Medulla oblongata (tissue), 1 donor: ENCODE measurements around the gene CRB3.

Experiments
- DNase-seq: peaks from one replicate; pipeline ENCODE4 v3.0.0-alpha.2; 2015; ENCODE audit errors: extremely low spot score

The CRB3 gene

DNA sequence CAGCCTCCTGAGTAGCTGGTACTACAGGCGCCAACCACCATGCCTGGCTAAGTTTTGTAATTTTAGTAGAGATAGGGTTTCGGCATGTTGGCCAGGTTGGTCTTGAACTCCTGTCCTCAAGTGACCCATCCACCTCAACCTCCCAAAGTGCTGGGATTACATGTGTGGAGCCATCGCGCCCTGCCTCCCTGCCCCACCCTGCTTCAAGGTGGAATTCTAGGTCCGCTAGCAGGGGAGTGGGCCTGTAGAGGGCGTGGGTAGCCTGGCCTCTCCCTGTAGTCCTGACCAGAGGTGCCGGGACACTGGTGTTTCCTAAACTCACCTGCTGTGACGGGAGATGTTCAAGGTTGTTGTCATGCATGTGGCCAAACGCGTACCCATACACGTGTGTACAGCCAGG, 30.9 kb upstream of the CRB3 start:
- no peak for DNase-seq

- DNase-seq: no peak
Observed at GRCh38 chr19:6433663-6434062, 30.4 kb upstream of the CRB3 start, which contains the start of gene SLC25A41. TSS of gene SLC25A41 (minus strand) at chr19:6433763. CDS start at chr19:6433693, 70 bp downstream.

- no peak for DNase-seq
Observed at GRCh38 chr19:6439743-6440142, 24.3 kb upstream of the CRB3 start.

GRCh38 chr19:6440905-6441304, 23.2 kb upstream of the CRB3 start:
- DNase-seq: no peak

DNA sequence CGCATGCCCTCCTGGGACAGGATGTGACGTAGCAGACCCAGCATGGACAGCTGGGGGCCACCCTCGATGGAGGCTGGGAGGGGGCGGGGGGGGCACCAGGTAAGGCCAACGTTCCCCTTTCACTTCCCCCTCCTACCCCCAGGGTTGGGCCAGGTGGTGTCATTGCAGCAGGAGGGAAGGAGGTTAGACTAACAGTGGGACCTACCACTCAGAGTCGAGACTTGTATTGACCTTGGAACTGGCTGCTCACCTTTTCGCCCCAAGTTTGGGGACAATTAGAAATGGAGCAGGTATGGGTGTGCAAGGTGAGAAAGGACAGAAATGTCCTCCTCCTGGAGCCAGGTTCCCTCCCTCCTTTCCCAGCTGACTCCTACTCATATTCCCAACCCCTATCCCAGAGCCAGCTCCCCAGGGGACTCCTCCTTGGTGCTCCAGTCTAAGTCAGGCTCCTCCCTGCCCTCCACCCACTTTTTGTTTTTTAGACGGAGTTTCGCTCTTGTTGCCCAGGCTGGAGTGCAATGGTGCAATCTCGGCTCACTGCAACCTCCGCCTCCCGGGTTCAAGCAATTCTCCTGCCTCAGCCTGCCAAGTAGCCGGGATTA, 21.9 kb upstream of the CRB3 start:
- DNase-seq: no peak

DNA sequence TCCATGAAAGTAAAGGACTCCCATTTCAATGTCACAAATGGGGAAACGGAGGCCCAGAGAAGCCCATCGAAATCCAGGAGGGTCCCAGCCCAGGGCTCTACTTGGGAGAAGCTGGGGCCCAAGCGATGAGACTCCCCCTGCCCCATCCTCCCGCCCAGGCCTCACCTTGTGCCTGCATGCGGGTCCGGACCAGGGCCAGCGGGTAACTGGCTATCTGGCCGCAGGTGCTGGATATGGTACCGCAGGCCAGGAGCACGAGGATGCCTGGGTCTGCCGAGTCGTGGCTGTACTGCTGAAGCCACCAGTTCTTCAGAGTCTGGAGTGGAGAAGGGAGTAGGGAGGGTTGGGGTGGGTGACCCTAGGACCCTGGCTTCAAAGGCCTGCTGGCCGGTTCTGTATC, 20.1 kb upstream of the CRB3 start:
- DNase-seq: no peak

DNA sequence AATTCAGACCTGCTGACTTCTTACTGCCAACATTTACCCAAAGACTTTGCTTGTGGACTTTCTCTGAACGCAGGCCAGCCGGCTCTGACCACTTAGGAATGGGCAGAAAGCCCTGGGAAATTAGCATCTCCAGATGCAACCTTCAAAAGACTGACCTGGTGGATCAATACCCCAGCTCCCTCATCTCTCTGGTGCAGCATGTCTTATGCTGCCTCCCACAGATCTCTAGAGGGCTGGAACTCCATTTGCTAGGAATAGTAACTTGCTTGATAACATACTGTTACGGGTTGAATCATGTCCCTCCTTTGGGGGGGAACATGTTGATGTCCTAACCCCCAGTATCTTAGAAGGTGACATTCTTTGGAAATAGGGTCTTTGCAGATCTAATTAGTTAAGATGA, 17.6 kb upstream of the CRB3 start:
- DNase-seq: no peak

DNA sequence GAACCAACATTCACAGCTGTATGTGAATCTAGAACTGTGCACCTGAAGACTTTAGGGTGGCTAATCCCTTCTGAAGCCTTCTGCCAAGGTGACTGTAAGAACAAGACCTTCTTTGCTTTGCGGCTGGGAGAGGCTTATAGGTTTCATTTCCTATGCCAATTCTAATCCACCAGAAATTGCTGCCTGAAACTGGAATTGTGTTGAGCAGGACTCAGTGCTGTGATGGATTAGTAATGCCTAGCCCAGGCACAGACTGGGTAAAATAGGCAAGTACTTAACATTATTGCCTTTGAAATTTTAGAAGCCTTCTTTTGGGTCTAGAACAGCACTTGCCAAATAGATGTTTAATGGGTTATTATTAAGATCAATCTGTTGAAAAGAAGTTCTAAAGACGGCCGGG, 16.0 kb upstream of the CRB3 start:
- DNase-seq: no peak

DNA sequence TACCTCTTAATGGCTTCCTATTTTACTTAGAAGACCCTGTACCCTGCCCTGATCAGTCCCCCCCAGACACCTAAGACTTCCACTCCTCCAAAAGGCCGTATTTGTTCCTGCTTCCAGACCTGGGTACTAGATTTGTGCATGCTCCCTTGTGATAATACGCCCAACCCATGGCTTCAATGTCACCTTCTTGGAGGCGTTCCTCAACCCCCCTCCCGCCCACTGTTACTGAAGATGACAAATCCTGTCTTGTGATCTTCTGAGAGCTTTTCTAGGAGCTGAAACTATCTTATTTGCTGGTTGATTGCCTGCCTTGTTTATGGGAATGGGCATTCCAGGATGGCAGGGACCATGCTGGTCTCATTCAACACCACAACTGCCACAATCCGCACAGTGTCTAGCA, 13.9 kb upstream of the CRB3 start:
- no peak for DNase-seq

- DNase-seq: no peak
Observed at GRCh38 chr19:6451583-6452222, 12.4 kb upstream of the CRB3 start.

- DNase-seq: no peak
Observed at GRCh38 chr19:6452223-6452614, 11.9 kb upstream of the CRB3 start.

GRCh38 chr19:6452899-6453298, 11.2 kb upstream of the CRB3 start:
- no peak for DNase-seq

DNA sequence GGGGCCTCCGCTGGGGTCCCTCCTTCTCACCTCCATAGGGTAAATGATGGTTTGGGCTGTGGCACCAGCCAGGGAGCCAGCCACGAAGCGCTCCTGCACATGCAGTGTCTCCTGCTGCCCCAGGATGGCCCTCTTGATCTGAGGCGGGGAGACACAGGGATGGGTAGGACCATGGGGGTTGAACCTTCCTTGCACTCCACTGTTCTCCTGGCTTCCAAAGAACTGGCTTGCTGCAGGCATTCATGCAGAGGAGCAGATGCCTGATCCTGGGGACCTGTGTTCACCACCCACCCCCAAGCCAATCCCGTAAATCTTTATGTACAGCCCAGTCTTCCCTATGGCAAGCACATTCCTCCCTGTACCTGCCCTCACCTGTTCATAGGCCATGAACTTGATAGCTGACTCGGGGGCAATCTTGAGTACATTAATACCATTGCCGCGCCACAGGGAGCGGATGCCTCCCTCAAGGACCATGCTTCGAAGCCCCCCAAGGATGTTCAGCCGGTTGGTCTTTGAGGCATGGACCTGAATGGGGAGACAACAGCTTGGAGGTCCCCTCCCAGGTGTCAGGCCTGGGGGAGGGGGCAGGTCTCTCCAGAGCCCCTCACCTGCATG, 10.0 kb upstream of the CRB3 start:
- no peak for DNase-seq

- DNase-seq: no peak
Observed at GRCh38 chr19:6455924-6456323, 8.1 kb upstream of the CRB3 start.

- DNase-seq: no peak
Observed at GRCh38 chr19:6457958-6458694, 5.9 kb upstream of the CRB3 start.

DNA sequence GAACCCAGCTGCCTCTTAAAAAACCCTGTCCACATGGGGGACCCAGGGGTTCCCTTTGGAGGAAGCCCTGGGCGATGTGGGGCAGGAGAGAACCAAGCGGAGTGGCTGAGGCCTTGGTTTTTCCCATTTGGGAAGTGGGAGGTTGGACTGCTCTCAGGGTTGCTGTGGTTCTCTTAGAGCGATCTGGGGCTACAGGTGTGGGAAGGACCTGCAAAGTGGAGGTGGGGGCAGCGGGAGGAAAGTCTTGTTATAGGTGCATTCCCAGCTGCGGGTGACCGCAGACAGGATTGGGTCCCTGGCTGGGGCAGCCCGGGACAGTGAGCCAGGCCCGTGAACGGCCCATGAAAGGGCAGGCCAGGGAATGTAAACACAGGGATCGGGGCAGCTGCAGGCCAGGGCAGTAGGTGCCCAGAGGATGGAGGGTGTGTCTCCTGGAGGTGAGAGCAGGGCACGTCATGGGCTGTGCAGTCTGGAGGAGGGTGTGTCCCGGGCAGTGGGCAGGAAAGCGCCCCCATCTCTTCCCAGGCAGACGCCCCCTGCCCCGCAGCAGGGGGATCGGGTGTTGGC, 5.3 kb upstream of the CRB3 start:
- DNase-seq: no peak

DNA sequence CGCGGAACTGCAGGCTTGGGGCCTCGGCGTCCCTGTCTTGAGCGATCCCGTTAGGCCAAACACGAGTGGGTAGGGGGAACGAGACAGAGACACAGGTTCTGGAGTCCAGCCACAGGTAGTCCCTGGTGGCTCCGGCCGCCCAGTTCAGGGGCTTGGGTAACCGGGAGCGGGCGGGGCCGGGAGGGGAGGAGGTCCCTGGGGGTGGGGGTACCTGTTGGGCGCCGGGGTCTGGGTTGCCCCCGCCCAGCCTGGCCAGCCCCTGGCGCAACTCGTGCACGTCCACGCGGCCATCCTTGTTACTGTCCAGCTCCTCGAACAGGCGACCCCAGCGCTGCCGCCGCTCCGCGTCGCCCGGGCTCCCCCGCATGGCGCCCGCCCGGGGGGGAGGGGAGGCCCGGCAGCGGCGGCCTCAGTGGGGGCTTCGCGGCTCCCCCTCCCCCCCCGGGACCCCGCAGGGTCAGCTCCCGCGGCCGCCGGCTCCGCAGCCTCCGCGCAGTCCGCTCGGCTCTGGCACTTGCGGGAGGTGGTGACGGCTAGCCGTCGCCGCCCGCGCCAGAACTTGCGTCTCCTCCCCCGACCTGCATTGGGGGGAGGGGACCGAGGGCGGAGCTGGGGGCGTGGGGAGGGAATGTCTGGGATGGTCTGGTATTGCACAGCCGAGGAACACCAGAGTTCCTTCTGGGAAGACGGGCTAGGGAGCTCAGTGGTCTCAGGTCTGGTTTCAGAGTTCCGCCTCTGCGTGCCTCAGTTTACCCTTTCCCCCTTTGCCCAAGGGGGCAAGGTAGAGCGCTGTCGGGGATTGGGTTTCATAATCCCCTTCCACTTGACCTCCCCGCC, 4.6 kb upstream of the CRB3 start, which contains the start of gene SLC25A23:
TSS of gene SLC25A23 (minus strand) at position 531 of the 837 bp plus-strand sequence. CDS start at position 367, 164 bp downstream.
- peak; percentile 73 for DNase-seq

DNA sequence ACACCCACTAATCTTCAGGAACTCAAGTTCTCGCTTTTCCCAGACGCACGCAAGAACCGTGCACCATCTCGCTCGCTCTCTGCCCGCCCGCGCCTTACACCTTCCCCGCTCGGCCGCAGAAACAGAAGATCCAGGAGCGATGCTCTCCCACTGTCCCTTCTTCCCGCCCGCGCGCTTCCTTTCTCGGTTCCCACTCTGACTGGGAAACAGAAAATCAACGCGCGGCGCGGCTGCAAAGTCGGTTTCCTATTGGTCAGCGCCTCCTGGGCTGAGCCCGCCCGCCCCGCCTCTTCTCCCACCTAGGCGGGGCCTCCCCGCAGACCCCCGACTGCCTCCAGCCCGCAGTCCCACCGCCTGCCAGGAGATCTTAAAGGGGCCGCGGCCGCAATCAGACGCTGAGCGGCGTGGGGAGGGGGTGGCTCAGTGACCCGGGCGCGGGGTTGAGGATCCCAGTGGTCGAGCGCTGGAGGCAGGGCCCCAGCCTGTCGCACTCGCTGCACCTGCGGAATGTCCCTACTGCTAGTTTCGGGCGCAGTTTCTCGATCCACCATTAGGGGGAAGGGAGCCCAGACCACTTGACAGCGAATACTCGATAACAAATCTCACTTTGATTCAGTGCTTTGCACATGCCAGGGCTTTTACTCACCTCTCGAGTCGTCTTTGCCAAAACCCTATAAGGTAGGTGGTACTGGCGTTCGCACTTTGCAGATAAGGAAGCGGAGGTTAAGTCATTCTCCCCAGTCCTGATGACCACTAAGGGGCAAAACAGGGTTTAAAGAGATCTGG, 3.8 kb upstream of the CRB3 start:
- DNase-seq: peak; percentile 99

GRCh38 chr19:6465006-6465405, 935 bp downstream of the CRB3 start:
- no peak for DNase-seq

GRCh38 chr19:6465663-6466062, 1.6 kb downstream of the CRB3 start:
- DNase-seq: no peak
